A549 (cell line): ENCODE data around the gene GCC1.

Experiments used
- ESRRA ChIP-seq: fragments of 150-350 bp; IDR thresholded peaks from 2 replicates; pipeline ENCODE4 v1.6.1; 2014; ENCODE audit warnings: mild to moderate bottlenecking, low read length, borderline replicate concordance
- GATA3 ChIP-seq: IDR thresholded peaks from 2 replicates; pipeline ENCODE4 v1.6.1; 2012; ENCODE audit warnings: borderline replicate concordance
- HOXA7 ChIP-seq: fragments of 250-450 bp; sonication (Bioruptor Pico); IDR thresholded peaks from 2 replicates; pipeline ENCODE4 v1.5.0; 2020; ENCODE audit warnings: mild to moderate bottlenecking, moderate library complexity
- JUNB ChIP-seq: fragments of >200 bp; sonication (Bioruptor Twin); formaldehyde crosslinking; IDR thresholded peaks from 2 replicates; pipeline ENCODE4 v1.6.1; 2016
- KDM1A ChIP-seq: fragments of 200-600 bp; sonication (generic); IDR thresholded peaks from 2 replicates; pipeline ENCODE4 v1.6.1; 2016; ENCODE audit warnings: low read depth, mild to moderate bottlenecking
- PHF8 ChIP-seq: fragments of 200-600 bp; sonication (generic); IDR thresholded peaks from 2 replicates; pipeline ENCODE4 v1.6.1; 2016; ENCODE audit warnings: low read depth, mild to moderate bottlenecking, antibody characterized with exemption, moderate library complexity, borderline replicate concordance
- POLR2A ChIP-seq: IDR thresholded peaks from 2 replicates; pipeline ENCODE4 v1.6.1; 2012; ENCODE audit warnings: mild to moderate bottlenecking, low read length
- RAD21 ChIP-seq, 2 experiments: fragments of >200 bp in 1 of 2; sonication (Bioruptor Twin) in 1 of 2; formaldehyde crosslinking in 1 of 2; IDR thresholded peaks in 1 of 2; conservative IDR thresholded peaks in 1 of 2; 2 replicates in 1 of 2; 3 replicates in 1 of 2; pipeline ENCODE4 v1.6.1; 2012 to 2018; ENCODE audit warnings: inconsistent platforms in 1 of 2
- TFCP2L1 ChIP-seq: fragments of 250-450 bp; sonication (Bioruptor Pico); IDR thresholded peaks from 2 replicates; pipeline ENCODE4 v1.5.0; 2021; ENCODE audit warnings: mild to moderate bottlenecking
- TF ChIP-seq, protein P1 (sequence below): fragments of >200 bp; sonication (Bioruptor Twin); formaldehyde crosslinking; IDR thresholded peaks from 3 replicates; pipeline ENCODE4 v1.5.1; 2016
- TF ChIP-seq, protein P2 (sequence below): fragments of 250-450 bp; sonication (Bioruptor Pico); IDR thresholded peaks from 2 replicates; pipeline ENCODE4 v1.5.0; 2021; ENCODE audit warnings: mild to moderate bottlenecking, moderate library complexity, borderline replicate concordance
- TF ChIP-seq, protein P3 (sequence below): fragments of 200-600 bp; sonication (generic); IDR thresholded peaks from 2 replicates; pipeline ENCODE4 v1.6.1; 2016; ENCODE audit warnings: antibody characterized with exemption, mild to moderate bottlenecking, moderate library complexity
- TF ChIP-seq, protein P4 (sequence below): IDR thresholded peaks from 2 replicates; pipeline ENCODE4 v1.6.1; 2012
- TF ChIP-seq, protein P5 (sequence below): fragments of 450-650 bp; IDR thresholded peaks from 2 replicates; pipeline ENCODE4 v1.6.1; 2014; ENCODE audit warnings: antibody characterized with exemption

DNA sequence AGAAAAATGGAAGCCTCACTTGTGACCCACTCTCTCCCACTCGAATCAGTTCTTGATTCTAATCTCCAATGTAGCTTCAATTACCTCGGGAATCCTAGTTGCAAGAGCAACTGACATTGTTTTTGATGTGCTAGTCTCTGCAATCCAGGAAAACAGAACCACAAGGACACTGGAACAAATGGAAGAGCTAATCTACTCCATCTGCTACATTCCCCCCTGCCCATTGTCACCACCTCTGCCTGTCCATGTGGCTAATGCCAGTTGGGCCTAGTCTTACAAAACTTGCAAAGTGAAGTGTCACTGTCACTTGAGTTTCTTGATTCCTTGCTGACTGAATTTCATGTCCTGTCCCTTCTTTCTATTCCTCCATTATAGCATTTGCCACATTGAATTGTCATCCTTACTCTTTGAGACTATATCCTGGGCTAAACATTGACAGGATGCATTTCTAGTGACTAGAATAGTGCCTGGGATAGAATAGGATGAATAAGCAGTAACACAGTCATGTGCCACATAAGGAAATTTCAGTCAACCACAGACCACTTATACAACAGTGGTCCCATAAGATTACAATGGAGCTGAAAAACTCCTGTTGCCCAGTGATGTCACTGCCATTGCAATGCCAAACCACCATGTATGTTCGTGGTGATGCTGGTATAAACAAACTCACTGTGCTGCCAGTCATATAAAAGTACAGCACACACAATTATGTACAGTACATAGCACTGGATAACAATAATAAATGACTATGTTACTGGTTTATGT lies 13.5 kb downstream of the GCC1 start:
- TF ChIP-seq RAD21 (conservative IDR thresholded peaks at IDR 0.05 in 1 of 2, IDR thresholded peaks at IDR 0.05 in 1 of 2) (no peak), HOXA7 (CRISPR knock-in tag) (no peak), ESRRA (no peak), TFCP2L1 (CRISPR knock-in tag) (no peak), JUNB (no peak), KDM1A (no peak), POLR2A (no peak), GATA3 (no peak), PHF8 (no peak)
- TF ChIP-seq, protein P1, sequence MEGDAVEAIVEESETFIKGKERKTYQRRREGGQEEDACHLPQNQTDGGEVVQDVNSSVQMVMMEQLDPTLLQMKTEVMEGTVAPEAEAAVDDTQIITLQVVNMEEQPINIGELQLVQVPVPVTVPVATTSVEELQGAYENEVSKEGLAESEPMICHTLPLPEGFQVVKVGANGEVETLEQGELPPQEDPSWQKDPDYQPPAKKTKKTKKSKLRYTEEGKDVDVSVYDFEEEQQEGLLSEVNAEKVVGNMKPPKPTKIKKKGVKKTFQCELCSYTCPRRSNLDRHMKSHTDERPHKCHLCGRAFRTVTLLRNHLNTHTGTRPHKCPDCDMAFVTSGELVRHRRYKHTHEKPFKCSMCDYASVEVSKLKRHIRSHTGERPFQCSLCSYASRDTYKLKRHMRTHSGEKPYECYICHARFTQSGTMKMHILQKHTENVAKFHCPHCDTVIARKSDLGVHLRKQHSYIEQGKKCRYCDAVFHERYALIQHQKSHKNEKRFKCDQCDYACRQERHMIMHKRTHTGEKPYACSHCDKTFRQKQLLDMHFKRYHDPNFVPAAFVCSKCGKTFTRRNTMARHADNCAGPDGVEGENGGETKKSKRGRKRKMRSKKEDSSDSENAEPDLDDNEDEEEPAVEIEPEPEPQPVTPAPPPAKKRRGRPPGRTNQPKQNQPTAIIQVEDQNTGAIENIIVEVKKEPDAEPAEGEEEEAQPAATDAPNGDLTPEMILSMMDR: no peak
- TF ChIP-seq, protein P2, sequence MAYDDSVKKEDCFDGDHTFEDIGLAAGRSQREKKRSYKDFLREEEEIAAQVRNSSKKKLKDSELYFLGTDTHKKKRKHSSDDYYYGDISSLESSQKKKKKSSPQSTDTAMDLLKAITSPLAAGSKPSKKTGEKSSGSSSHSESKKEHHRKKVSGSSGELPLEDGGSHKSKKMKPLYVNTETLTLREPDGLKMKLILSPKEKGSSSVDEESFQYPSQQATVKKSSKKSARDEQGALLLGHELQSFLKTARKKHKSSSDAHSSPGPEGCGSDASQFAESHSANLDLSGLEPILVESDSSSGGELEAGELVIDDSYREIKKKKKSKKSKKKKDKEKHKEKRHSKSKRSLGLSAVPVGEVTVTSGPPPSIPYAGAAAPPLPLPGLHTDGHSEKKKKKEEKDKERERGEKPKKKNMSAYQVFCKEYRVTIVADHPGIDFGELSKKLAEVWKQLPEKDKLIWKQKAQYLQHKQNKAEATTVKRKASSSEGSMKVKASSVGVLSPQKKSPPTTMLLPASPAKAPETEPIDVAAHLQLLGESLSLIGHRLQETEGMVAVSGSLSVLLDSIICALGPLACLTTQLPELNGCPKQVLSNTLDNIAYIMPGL: no peak
- TF ChIP-seq, protein P3, sequence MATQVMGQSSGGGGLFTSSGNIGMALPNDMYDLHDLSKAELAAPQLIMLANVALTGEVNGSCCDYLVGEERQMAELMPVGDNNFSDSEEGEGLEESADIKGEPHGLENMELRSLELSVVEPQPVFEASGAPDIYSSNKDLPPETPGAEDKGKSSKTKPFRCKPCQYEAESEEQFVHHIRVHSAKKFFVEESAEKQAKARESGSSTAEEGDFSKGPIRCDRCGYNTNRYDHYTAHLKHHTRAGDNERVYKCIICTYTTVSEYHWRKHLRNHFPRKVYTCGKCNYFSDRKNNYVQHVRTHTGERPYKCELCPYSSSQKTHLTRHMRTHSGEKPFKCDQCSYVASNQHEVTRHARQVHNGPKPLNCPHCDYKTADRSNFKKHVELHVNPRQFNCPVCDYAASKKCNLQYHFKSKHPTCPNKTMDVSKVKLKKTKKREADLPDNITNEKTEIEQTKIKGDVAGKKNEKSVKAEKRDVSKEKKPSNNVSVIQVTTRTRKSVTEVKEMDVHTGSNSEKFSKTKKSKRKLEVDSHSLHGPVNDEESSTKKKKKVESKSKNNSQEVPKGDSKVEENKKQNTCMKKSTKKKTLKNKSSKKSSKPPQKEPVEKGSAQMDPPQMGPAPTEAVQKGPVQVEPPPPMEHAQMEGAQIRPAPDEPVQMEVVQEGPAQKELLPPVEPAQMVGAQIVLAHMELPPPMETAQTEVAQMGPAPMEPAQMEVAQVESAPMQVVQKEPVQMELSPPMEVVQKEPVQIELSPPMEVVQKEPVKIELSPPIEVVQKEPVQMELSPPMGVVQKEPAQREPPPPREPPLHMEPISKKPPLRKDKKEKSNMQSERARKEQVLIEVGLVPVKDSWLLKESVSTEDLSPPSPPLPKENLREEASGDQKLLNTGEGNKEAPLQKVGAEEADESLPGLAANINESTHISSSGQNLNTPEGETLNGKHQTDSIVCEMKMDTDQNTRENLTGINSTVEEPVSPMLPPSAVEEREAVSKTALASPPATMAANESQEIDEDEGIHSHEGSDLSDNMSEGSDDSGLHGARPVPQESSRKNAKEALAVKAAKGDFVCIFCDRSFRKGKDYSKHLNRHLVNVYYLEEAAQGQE: no peak
- TF ChIP-seq, protein P4, sequence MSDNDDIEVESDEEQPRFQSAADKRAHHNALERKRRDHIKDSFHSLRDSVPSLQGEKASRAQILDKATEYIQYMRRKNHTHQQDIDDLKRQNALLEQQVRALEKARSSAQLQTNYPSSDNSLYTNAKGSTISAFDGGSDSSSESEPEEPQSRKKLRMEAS: no peak
- TF ChIP-seq, protein P5, sequence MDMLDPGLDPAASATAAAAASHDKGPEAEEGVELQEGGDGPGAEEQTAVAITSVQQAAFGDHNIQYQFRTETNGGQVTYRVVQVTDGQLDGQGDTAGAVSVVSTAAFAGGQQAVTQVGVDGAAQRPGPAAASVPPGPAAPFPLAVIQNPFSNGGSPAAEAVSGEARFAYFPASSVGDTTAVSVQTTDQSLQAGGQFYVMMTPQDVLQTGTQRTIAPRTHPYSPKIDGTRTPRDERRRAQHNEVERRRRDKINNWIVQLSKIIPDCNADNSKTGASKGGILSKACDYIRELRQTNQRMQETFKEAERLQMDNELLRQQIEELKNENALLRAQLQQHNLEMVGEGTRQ: no peak
